22Rv1 (cell line): ENCODE measurements around the gene DENND6A.

Experiments
- ZFX ChIP-seq: fragments of 450-650 bp; IDR thresholded peaks from 2 replicates; pipeline ENCODE4 v1.6.1; 2017; ENCODE audit warnings: antibody characterized with exemption, borderline replicate concordance
- TF ChIP-seq, protein P1 (sequence below): fragments of 450-650 bp; IDR thresholded peaks from 2 replicates; pipeline ENCODE4 v1.5.1; 2017; ENCODE audit warnings: mild to moderate bottlenecking

DNA sequence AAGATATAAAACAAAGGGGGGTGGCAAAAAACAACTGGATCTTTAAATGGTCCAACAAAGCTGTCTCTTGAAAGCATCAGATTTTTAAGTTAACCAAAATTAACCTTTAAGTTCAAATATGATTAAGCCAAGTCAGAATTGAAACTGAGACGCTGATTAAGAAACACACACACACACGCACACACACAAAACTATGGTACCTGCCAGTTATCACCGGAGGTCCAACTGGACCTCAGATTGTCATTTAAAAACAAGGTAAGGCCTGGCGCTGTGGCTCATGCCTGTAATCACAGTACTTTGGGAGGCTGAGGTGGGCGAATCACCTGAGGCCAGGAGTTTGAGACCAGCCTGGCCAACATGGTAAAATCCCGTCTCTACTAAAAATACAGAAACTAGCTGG, 106.1 kb downstream of the DENND6A start:
- TF ChIP-seq, protein P1, sequence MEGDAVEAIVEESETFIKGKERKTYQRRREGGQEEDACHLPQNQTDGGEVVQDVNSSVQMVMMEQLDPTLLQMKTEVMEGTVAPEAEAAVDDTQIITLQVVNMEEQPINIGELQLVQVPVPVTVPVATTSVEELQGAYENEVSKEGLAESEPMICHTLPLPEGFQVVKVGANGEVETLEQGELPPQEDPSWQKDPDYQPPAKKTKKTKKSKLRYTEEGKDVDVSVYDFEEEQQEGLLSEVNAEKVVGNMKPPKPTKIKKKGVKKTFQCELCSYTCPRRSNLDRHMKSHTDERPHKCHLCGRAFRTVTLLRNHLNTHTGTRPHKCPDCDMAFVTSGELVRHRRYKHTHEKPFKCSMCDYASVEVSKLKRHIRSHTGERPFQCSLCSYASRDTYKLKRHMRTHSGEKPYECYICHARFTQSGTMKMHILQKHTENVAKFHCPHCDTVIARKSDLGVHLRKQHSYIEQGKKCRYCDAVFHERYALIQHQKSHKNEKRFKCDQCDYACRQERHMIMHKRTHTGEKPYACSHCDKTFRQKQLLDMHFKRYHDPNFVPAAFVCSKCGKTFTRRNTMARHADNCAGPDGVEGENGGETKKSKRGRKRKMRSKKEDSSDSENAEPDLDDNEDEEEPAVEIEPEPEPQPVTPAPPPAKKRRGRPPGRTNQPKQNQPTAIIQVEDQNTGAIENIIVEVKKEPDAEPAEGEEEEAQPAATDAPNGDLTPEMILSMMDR: no peak
- TF ChIP-seq ZFX: no peak
